Measurements from ENCODE around the gene ROCK2. TPM values are rescaled to one million over a fixed set of nuclear protein-coding genes. Genes with fewer than 3 reads are reported as not detected.

ROCK2 gene
- total and polyA plus RNA-seq, 8 donors = 3.5 to 21.5 (median 12.1) TPM

DNA sequence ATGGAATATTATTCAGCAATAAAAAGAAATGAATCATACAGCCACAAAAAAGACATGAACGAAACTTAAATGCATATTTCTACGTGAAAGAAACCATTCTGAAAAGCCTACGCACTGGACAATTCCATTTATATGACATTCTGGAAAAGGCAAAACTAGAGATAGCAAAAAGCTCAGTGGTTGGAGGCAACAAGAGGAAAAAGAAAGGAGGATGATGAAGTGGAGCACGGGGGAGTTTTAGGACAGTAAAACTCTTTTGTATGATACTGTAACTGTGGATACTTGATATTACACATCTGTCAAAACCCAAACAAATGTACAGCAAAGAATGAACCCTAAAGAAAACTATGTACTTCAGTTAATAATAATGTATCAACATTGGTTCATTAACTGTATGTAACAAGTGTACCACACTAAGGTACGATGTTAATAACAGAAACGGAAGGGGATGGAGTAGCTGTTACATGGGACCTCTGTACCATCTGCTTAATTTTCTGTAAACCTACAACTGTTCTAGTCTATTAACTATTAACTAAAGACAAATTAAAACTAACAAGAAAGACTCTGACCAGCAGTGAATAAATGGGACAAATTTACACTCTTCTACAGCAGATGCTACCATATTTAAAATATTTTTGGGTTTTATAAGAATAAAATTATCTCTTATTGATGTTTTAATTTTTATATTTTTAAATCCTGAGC is 31.5 kb downstream of the ROCK2 start:
- intact Hi-C loops (cut with DNase I) = no loop called here
- H3K27me3 ChIP-seq = no peaks in the 10 kb centered on the region
- DNase-seq (no peak), ATAC-seq (no peak), FAIRE-seq (no peak)
- H3K4me1 ChIP-seq = peaks cover 0 to 25% (median 19%) of the 10 kb centered on the region in 3 donors
- WGBS, 2 donors = 92% methylated on average over 6 of the region's 6 CpGs
- TF ChIP-seq, protein P1, sequence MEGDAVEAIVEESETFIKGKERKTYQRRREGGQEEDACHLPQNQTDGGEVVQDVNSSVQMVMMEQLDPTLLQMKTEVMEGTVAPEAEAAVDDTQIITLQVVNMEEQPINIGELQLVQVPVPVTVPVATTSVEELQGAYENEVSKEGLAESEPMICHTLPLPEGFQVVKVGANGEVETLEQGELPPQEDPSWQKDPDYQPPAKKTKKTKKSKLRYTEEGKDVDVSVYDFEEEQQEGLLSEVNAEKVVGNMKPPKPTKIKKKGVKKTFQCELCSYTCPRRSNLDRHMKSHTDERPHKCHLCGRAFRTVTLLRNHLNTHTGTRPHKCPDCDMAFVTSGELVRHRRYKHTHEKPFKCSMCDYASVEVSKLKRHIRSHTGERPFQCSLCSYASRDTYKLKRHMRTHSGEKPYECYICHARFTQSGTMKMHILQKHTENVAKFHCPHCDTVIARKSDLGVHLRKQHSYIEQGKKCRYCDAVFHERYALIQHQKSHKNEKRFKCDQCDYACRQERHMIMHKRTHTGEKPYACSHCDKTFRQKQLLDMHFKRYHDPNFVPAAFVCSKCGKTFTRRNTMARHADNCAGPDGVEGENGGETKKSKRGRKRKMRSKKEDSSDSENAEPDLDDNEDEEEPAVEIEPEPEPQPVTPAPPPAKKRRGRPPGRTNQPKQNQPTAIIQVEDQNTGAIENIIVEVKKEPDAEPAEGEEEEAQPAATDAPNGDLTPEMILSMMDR (IDR thresholded peaks at IDR 0.05) = no peak
- H3K27ac ChIP-seq = no peak overlapping the region
- no peaks in the 10 kb centered on the region for H3K36me3 ChIP-seq
- H3K9me3 ChIP-seq = no peaks in the 10 kb centered on the region
- no peak overlapping the region for H3K4me3 ChIP-seq

DNA sequence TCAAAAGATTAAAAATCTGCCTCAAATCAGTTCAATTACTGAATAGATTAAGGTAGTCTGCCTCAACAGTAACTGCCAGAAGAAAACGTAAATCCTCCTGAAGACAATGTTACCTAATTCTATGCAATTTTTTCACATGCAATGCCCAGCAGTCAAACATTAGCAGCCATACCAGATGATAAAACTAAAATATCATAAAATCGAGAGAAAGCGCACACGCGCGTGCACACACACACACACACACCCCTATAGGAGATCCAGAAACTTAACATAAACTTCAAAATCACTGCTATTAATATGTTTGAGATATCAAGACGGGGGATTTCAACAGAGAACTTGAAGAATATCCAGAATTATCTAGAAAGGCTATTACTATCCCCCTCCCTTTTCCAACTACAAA is 32.9 kb downstream of the ROCK2 start:
- Histone ChIP-seq H3K27me3 (no peaks in the 10 kb centered on the region), H3K4me1 (peaks cover 3 to 18% (median 17%) of the 10 kb centered on the region in 3 donors), H3K27ac (no peak overlapping the region), H3K36me3 (no peaks in the 10 kb centered on the region), H3K4me3 (no peak overlapping the region), H3K9me3 (no peaks in the 10 kb centered on the region)
- 81 to 82% methylated on average over 7 of the region's 7 CpGs for WGBS, 2 donors
- FAIRE-seq (no peak), DNase-seq (no peak), ATAC-seq (no peak)
- intact Hi-C loops (cut with DNase I) = no loop called here
- TF ChIP-seq, protein P1 (IDR thresholded peaks at IDR 0.05) = no peak

DNA sequence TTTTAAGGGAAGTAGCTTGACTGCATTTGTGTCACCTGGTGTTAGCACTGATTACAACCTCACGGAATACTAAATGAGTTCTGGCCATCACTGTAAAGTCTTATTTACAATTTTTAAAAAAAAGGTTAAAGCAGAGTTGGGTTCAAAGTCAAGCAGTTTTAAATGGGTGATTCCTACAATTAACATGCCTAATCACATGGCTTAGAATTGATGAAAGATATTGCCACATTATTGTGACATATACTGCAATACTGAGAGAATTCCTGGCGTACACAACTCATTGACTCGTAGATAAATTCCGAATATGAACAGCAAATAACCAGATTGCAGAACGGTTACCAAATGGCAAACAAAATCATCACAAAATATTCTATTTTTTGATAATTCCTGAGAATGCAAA is 34.2 kb downstream of the ROCK2 start:
- ATAC-seq (no peak), FAIRE-seq (no peak), DNase-seq (no peak)
- intact Hi-C loops (cut with DNase I) = no loop called here
- TF ChIP-seq, protein P1 (IDR thresholded peaks at IDR 0.05) = no peak
- H3K4me3 ChIP-seq = no peak overlapping the region
- peaks cover 6 to 27% (median 18%) of the 10 kb centered on the region in 3 donors for H3K4me1 ChIP-seq
- 19 to 22% methylated on average over 5 of the region's 5 CpGs for WGBS, 2 donors
- no peak overlapping the region for H3K27ac ChIP-seq
- H3K36me3 ChIP-seq = no peaks in the 10 kb centered on the region
- no peaks in the 10 kb centered on the region for H3K27me3 ChIP-seq
- H3K9me3 ChIP-seq = no peaks in the 10 kb centered on the region

DNA sequence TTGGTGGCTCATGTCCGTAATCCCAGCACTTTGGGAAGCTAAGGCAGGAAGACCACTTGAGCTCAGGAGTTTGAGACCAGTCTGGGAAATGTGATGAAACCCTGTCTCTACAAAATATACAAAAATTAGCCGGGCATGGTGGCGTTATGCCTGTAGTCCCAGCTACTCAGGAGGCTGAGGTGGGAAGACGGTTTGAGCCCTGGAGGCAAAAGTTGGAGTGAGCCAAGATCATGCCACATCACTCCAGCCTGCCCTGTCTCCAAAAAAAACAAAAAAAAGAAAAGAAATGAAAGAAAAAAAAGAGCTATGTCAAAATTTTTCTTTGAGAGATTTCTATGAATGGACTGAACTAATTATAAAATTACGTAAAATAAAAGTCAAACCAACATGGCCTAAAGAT is 34.7 kb downstream of the ROCK2 start:
- H3K36me3 ChIP-seq = no peaks in the 10 kb centered on the region
- DNase-seq (no peak), ATAC-seq (no peak), FAIRE-seq (no peak)
- H3K4me3 ChIP-seq = no peak overlapping the region
- TF ChIP-seq, protein P1 (IDR thresholded peaks at IDR 0.05) = no peak
- H3K4me1 ChIP-seq = peaks cover 6 to 23% (median 16%) of the 10 kb centered on the region in 3 donors
- 85 to 88% methylated on average over 5 of the region's 5 CpGs for WGBS, 2 donors
- intact Hi-C loops (cut with DNase I) = no loop called here
- no peaks in the 10 kb centered on the region for H3K27me3 ChIP-seq
- H3K9me3 ChIP-seq = no peaks in the 10 kb centered on the region
- H3K27ac ChIP-seq = no peak overlapping the region

DNA sequence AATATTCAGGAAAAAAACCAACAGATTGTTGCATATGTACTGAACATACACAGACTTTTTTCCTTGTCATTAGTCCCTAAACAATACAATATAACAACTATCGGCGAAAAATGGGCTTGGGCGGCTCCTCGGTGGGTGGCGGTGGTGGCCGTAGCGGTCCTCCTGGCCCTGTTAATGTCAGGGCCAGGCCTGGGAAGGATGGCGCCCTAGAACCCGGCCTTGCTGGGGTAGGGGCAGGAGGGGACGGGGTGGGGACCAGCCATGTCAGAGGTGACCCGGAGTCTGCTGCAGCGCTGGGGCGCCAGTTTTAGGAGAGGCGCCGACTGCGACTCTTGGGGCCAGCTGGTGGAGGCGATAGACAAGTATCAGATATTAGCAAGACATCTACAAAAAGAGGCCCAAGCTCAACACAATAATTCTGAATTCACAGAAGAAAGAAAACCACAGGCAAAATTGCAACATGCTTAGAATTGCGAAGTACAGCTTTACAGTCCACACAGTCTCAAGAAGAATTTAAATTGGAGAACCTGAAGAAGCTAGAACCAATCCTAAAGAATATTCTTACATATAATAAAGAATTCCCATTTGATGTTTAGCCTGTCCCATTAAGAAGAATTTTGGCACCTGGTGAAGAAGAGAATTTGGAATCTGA is 36.5 kb downstream of the ROCK2 start:
- ATAC-seq = no peak
- WGBS, 2 donors = 96 to 97% methylated on average over 18 of the region's 18 CpGs

More for the DNA sequence above, 36.5 kb downstream of the ROCK2 start:
- DNase-seq = peak in 1 of 6 donors; percentile 38
- intact Hi-C loops (cut with DNase I) = no loop called here
- no peak for FAIRE-seq
- no peaks in the 10 kb centered on the region for H3K36me3 ChIP-seq
- H3K27me3 ChIP-seq = no peaks in the 10 kb centered on the region
- H3K4me1 ChIP-seq = peaks cover 6 to 16% (median 12%) of the 10 kb centered on the region in 3 donors
- no peaks in the 10 kb centered on the region for H3K9me3 ChIP-seq
- TF ChIP-seq, protein P1 (IDR thresholded peaks at IDR 0.05) = no peak
- H3K4me3 ChIP-seq = no peak overlapping the region
- H3K27ac ChIP-seq = no peak overlapping the region
